WTC11 (cell line): ENCODE results near the gene PPIP5K2. TPM values are rescaled to one million over a fixed set of nuclear protein-coding genes. Genes with fewer than 3 reads are reported as not detected.

Experiments
- ATAC-seq: fragments of 200-7000 bp; cut with Tn5 transposase; 2 replicates; pipeline ENCODE4 v1.10.0; 2021; ENCODE audit warnings: mild to moderate bottlenecking, moderate library complexity
- CTCF ChIA-PET: fragments of 300-600 bp; sonication (Branson Sonifier 250); formaldehyde crosslinking; loops from one replicate; lab custom pipeline; 2021; ENCODE audit warnings: antibody characterized with exemption; lab: Charles Lee
- POLR2A ChIA-PET: fragments of 350-600 bp; sonication (Branson Sonifier 250); formaldehyde crosslinking; loops from one replicate; lab custom pipeline; 2021; ENCODE audit warnings: antibody characterized with exemption; lab: Charles Lee
- DNase-seq: peaks from one replicate; pipeline ENCODE4 v3.0.0; 2021; ENCODE audit warnings: low spot score
- H3K27ac Mint-ChIP-seq: 2 replicates; pipeline ENCODE4 v1.8.0; 2021; ENCODE audit warnings: mixed read lengths
- H3K27me3 Mint-ChIP-seq: 2 replicates; pipeline ENCODE4 v1.8.0; 2021; ENCODE audit warnings: low read depth, mild to moderate bottlenecking, moderate library complexity, mixed read lengths
- H3K36me3 Mint-ChIP-seq: 2 replicates; pipeline ENCODE4 v1.8.0; 2021; ENCODE audit warnings: mixed read lengths
- H3K4me1 Mint-ChIP-seq: 2 replicates; pipeline ENCODE4 v1.8.0; 2022; ENCODE audit warnings: mixed read lengths
- H3K4me3 Mint-ChIP-seq: 2 replicates; pipeline ENCODE4 v1.8.0; 2021; ENCODE audit warnings: mild to moderate bottlenecking, moderate library complexity, mixed read lengths
- H3K9me3 Mint-ChIP-seq: 2 replicates; pipeline ENCODE4 v1.8.0; 2021; ENCODE audit warnings: mixed read lengths
- ATF1 ChIP-seq: sonication (generic); formaldehyde crosslinking; IDR thresholded peaks from 2 replicates; pipeline ENCODE4 v1.8.1; 2023; ENCODE audit warnings: mild to moderate bottlenecking, moderate library complexity, missing genetic modification reagents
- ESRRA ChIP-seq: sonication (generic); formaldehyde crosslinking; IDR thresholded peaks from 2 replicates; pipeline ENCODE4 v1.8.1; 2022; ENCODE audit warnings: mild to moderate bottlenecking, missing genetic modification reagents, borderline replicate concordance
- GRHL2 ChIP-seq: fragments of 250-450 bp; sonication (Bioruptor Pico); IDR thresholded peaks from 2 replicates; pipeline ENCODE4 v1.8.0; 2022; ENCODE audit warnings: mild to moderate bottlenecking, moderate library complexity; ENCODE audit not compliant: insufficient replicate concordance, severe bottlenecking
- NFE2L1 ChIP-seq: sonication (generic); formaldehyde crosslinking; IDR thresholded peaks from 2 replicates; pipeline ENCODE4 v1.8.1; 2023; ENCODE audit warnings: missing genetic modification reagents
- RELA ChIP-seq: sonication (generic); formaldehyde crosslinking; IDR thresholded peaks from 2 replicates; pipeline ENCODE4 v1.8.1; 2022; ENCODE audit warnings: missing genetic modification reagents, mild to moderate bottlenecking, borderline replicate concordance
- SMAD3 ChIP-seq: sonication (generic); formaldehyde crosslinking; IDR thresholded peaks from 2 replicates; pipeline ENCODE4 v1.8.0; 2022; ENCODE audit warnings: missing genetic modification reagents, mild to moderate bottlenecking, borderline replicate concordance
- TEAD1 ChIP-seq: sonication (generic); formaldehyde crosslinking; IDR thresholded peaks from 2 replicates; pipeline ENCODE4 v1.8.0; 2022; ENCODE audit warnings: mild to moderate bottlenecking, missing genetic modification reagents
- ZNF121 ChIP-seq: sonication (generic); formaldehyde crosslinking; IDR thresholded peaks from 2 replicates; pipeline ENCODE4 v1.8.0; 2023; ENCODE audit warnings: missing genetic modification reagents
- ZNF138 ChIP-seq: sonication (generic); formaldehyde crosslinking; conservative IDR thresholded peaks from 2 replicates; pipeline ENCODE4 v1.8.1; 2022; ENCODE audit warnings: mild to moderate bottlenecking, moderate library complexity, missing genetic modification reagents
- ZNF671 ChIP-seq: fragments of 250-450 bp; sonication (Bioruptor Pico); IDR thresholded peaks from 2 replicates; pipeline ENCODE4 v1.8.0; 2021; ENCODE audit warnings: mild to moderate bottlenecking
- total RNA-seq: library from RNA; stranded (reverse); gene quantifications from 3 replicates; pipeline ENCODE4 v1.2.3, GENCODE V29; 2021
- TF ChIP-seq, protein P1 (sequence below): sonication (generic); formaldehyde crosslinking; IDR thresholded peaks from 2 replicates; pipeline ENCODE4 v1.8.1; 2022; ENCODE audit warnings: missing genetic modification reagents, borderline replicate concordance
- TF ChIP-seq, protein P2 (sequence below): sonication (generic); formaldehyde crosslinking; IDR thresholded peaks from 2 replicates; pipeline ENCODE4 v1.8.1; 2022; ENCODE audit warnings: low read depth, mild to moderate bottlenecking, moderate library complexity, missing genetic modification reagents, borderline replicate concordance
- TF ChIP-seq, protein P3 (sequence below): sonication (generic); formaldehyde crosslinking; IDR thresholded peaks from 2 replicates; pipeline ENCODE4 v1.8.1; 2022; ENCODE audit warnings: low read depth, missing genetic modification reagents, borderline replicate concordance
- TF ChIP-seq, protein P4 (sequence below): sonication (generic); formaldehyde crosslinking; IDR thresholded peaks from 2 replicates; pipeline ENCODE4 v1.8.1; 2023; ENCODE audit warnings: mild to moderate bottlenecking, missing genetic modification reagents, moderate library complexity
- TF ChIP-seq, protein P5 (sequence below): fragments of 250-450 bp; sonication (Bioruptor Pico); IDR thresholded peaks from 2 replicates; pipeline ENCODE4 v1.9.0; 2021; ENCODE audit warnings: mild to moderate bottlenecking
- TF ChIP-seq, protein P6 (sequence below): fragments of 200-600 bp; IDR thresholded peaks from 2 replicates; pipeline ENCODE4 v1.8.0; 2022; ENCODE audit warnings: antibody characterized with exemption
- TF ChIP-seq, protein P7 (sequence below): sonication (generic); formaldehyde crosslinking; IDR thresholded peaks from 2 replicates; pipeline ENCODE4 v1.8.0; 2022; ENCODE audit warnings: mild to moderate bottlenecking, missing genetic modification reagents
- TF ChIP-seq, protein P8 (sequence below): fragments of 250-450 bp; sonication (Bioruptor Pico); conservative IDR thresholded peaks from 2 replicates; pipeline ENCODE4 v1.9.0; 2021; ENCODE audit warnings: mild to moderate bottlenecking
- TF ChIP-seq, protein P9 (sequence below): sonication (generic); formaldehyde crosslinking; IDR thresholded peaks from 2 replicates; pipeline ENCODE4 v1.8.0; 2022; ENCODE audit warnings: mild to moderate bottlenecking, missing genetic modification reagents

Gene PPIP5K2
- total RNA-seq, 1 experiment from 2014 or later, result 67.6 TPM

DNA sequence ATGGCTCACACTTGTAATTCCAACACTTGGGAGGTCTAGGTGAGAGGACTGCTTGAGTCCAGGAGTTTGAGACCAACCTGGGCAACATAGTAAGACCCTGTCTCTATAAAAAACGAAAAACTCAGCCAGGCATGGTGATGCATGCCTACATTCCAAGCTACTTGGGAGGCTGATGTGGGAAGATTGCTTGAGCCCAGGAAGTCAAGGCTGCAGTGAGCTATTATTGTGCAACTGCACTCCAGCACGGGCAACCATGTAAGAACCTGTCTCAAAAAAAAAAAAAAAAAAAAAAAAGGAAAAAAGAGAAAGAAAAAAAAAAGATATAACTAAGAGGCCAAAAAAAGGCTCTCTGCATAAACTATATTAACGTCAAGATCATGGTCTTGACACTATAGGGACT, 27.4 kb upstream of the PPIP5K2 start (continued):
- TF ChIP-seq, protein P1, sequence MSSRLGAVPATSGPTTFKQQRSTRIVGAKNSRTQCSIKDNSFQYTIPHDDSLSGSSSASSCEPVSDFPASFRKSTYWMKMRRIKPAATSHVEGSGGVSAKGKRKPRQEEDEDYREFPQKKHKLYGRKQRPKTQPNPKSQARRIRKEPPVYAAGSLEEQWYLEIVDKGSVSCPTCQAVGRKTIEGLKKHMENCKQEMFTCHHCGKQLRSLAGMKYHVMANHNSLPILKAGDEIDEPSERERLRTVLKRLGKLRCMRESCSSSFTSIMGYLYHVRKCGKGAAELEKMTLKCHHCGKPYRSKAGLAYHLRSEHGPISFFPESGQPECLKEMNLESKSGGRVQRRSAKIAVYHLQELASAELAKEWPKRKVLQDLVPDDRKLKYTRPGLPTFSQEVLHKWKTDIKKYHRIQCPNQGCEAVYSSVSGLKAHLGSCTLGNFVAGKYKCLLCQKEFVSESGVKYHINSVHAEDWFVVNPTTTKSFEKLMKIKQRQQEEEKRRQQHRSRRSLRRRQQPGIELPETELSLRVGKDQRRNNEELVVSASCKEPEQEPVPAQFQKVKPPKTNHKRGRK (CRISPR knock-in tag), result no peak

DNA sequence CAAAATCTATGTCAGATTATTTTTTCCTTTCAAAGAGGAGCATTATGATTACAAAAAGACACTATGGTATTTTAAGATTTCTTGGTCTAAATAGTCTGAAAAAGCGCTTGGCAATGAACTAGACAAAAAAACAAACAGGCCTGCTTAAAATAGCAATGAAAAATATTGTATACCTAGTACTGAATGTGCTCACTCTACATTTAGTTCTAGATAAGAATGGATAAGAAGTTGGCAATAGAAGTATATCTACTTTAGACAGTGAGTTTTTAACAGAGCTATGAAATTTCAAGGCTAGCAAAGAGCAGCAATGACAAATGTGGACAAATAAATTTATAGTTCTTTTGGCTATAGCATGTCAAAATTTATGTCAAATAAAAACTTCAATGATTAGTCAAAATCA, 26.4 kb upstream of the PPIP5K2 start:
- no peak overlapping the region for H3K27ac Mint-ChIP-seq
- no peaks in the 10 kb centered on the region for H3K4me1 Mint-ChIP-seq
- ChIA-PET CTCF (no interaction called here), POLR2A (no interaction called here)
- no peaks in the 10 kb centered on the region for H3K9me3 Mint-ChIP-seq
- no peak for ATAC-seq
- no peak overlapping the region for H3K4me3 Mint-ChIP-seq
- H3K27me3 Mint-ChIP-seq, result no peaks in the 10 kb centered on the region
- TF ChIP-seq RELA (CRISPR knock-in tag), result no peak
- no peak for TF ChIP-seq ZNF671
- TF ChIP-seq ESRRA (CRISPR knock-in tag), result no peak
- TF ChIP-seq, protein P2, sequence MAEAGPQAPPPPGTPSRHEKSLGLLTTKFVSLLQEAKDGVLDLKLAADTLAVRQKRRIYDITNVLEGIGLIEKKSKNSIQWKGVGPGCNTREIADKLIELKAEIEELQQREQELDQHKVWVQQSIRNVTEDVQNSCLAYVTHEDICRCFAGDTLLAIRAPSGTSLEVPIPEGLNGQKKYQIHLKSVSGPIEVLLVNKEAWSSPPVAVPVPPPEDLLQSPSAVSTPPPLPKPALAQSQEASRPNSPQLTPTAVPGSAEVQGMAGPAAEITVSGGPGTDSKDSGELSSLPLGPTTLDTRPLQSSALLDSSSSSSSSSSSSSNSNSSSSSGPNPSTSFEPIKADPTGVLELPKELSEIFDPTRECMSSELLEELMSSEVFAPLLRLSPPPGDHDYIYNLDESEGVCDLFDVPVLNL (CRISPR knock-in tag), result no peak
- TF ChIP-seq, protein P3, sequence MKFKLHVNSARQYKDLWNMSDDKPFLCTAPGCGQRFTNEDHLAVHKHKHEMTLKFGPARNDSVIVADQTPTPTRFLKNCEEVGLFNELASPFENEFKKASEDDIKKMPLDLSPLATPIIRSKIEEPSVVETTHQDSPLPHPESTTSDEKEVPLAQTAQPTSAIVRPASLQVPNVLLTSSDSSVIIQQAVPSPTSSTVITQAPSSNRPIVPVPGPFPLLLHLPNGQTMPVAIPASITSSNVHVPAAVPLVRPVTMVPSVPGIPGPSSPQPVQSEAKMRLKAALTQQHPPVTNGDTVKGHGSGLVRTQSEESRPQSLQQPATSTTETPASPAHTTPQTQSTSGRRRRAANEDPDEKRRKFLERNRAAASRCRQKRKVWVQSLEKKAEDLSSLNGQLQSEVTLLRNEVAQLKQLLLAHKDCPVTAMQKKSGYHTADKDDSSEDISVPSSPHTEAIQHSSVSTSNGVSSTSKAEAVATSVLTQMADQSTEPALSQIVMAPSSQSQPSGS (CRISPR knock-in tag), result no peak
- TF ChIP-seq ATF1 (CRISPR knock-in tag), result no peak
- no peak for TF ChIP-seq GRHL2 (CRISPR knock-in tag)
- no peak for TF ChIP-seq ZNF138
- no peak for TF ChIP-seq NFE2L1 (CRISPR knock-in tag)
- TF ChIP-seq SMAD3 (CRISPR knock-in tag), result no peak
- TF ChIP-seq TEAD1 (CRISPR knock-in tag), result no peak
- no peak for TF ChIP-seq ZNF121
- TF ChIP-seq, protein P4, sequence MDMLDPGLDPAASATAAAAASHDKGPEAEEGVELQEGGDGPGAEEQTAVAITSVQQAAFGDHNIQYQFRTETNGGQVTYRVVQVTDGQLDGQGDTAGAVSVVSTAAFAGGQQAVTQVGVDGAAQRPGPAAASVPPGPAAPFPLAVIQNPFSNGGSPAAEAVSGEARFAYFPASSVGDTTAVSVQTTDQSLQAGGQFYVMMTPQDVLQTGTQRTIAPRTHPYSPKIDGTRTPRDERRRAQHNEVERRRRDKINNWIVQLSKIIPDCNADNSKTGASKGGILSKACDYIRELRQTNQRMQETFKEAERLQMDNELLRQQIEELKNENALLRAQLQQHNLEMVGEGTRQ, result no peak
- TF ChIP-seq, protein P5, sequence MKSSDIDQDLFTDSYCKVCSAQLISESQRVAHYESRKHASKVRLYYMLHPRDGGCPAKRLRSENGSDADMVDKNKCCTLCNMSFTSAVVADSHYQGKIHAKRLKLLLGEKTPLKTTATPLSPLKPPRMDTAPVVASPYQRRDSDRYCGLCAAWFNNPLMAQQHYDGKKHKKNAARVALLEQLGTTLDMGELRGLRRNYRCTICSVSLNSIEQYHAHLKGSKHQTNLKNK, result no peak
- TF ChIP-seq, protein P6, sequence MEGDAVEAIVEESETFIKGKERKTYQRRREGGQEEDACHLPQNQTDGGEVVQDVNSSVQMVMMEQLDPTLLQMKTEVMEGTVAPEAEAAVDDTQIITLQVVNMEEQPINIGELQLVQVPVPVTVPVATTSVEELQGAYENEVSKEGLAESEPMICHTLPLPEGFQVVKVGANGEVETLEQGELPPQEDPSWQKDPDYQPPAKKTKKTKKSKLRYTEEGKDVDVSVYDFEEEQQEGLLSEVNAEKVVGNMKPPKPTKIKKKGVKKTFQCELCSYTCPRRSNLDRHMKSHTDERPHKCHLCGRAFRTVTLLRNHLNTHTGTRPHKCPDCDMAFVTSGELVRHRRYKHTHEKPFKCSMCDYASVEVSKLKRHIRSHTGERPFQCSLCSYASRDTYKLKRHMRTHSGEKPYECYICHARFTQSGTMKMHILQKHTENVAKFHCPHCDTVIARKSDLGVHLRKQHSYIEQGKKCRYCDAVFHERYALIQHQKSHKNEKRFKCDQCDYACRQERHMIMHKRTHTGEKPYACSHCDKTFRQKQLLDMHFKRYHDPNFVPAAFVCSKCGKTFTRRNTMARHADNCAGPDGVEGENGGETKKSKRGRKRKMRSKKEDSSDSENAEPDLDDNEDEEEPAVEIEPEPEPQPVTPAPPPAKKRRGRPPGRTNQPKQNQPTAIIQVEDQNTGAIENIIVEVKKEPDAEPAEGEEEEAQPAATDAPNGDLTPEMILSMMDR, result no peak
- TF ChIP-seq, protein P7, sequence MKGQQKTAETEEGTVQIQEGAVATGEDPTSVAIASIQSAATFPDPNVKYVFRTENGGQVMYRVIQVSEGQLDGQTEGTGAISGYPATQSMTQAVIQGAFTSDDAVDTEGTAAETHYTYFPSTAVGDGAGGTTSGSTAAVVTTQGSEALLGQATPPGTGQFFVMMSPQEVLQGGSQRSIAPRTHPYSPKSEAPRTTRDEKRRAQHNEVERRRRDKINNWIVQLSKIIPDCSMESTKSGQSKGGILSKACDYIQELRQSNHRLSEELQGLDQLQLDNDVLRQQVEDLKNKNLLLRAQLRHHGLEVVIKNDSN, result no peak
- TF ChIP-seq, protein P8, sequence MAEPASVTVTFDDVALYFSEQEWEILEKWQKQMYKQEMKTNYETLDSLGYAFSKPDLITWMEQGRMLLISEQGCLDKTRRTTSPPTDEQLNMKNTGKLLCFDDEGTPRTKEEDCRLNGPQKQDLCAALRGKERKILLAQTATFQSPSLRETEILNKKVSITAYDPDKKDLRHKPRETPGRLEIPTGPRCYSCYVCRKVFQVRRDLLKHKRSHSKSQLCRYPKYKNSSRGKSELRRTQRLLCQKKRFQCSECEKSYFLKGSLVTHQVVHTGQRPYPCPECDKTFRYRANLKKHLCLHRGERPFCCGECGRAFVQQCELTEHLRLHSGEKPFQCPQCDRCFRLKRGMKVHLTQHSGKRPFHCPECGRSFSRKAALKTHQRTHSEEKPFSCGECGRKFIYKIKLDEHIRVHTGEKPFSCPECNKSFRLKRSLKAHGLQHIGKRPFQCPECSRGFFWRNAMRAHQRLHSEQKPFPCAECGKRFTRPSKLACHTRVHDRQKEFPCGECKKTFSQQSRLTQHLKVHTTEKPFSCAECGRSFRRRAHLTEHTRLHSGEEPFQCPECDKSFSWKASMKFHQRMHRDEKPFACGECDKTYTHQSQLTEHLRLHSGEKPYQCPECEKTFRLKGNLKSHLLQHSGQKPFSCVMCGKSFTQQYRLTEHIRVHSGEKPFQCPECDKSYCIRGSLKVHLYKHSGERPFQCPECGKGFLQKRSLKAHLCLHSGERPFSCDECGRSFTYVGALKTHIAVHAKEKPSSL (CRISPR knock-in tag), result no peak
- TF ChIP-seq, protein P9, sequence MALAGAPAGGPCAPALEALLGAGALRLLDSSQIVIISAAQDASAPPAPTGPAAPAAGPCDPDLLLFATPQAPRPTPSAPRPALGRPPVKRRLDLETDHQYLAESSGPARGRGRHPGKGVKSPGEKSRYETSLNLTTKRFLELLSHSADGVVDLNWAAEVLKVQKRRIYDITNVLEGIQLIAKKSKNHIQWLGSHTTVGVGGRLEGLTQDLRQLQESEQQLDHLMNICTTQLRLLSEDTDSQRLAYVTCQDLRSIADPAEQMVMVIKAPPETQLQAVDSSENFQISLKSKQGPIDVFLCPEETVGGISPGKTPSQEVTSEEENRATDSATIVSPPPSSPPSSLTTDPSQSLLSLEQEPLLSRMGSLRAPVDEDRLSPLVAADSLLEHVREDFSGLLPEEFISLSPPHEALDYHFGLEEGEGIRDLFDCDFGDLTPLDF (CRISPR knock-in tag), result no peak
- no peak for DNase-seq
- peaks cover 3% of the 10 kb centered on the region for H3K36me3 Mint-ChIP-seq
